Endodermal cell (in vitro differentiated cells): ENCODE results near the gene EPHB1. TPM values are rescaled to one million over a fixed set of nuclear protein-coding genes. Genes with fewer than 3 reads are reported as not detected.

Source experiments
- DNase-seq: peaks from one replicate; pipeline ENCODE4 v3.0.0-alpha.2; 2017
- H3K27ac ChIP-seq: 2 replicates; pipeline ENCODE4 v1.5.1; 2013; ENCODE audit warnings: mild to moderate bottlenecking, low read depth, low read length, moderate library complexity
- H3K27me3 ChIP-seq: 2 replicates; pipeline ENCODE4 v1.6.1; 2013; ENCODE audit warnings: mild to moderate bottlenecking, low read length, moderate library complexity; ENCODE audit not compliant: insufficient read depth, control insufficient read depth, poor library complexity, severe bottlenecking
- H3K36me3 ChIP-seq: 2 replicates; pipeline ENCODE4 v1.7.0; 2013; ENCODE audit warnings: mild to moderate bottlenecking, low read length, moderate library complexity; ENCODE audit not compliant: control insufficient read depth, insufficient read depth
- H3K4me1 ChIP-seq: one replicate; pipeline ENCODE4 v1.7.0; 2013; ENCODE audit warnings: low read length; ENCODE audit not compliant: control insufficient read depth, insufficient read depth
- H3K4me3 ChIP-seq: 2 replicates; pipeline ENCODE4 v1.5.1; 2013; ENCODE audit warnings: mild to moderate bottlenecking, low read length, moderate library complexity
- H3K9ac ChIP-seq: 2 replicates; pipeline ENCODE4 v1.6.1; 2013; ENCODE audit warnings: mild to moderate bottlenecking, low read length, moderate library complexity; ENCODE audit not compliant: poor library complexity, severe bottlenecking; ENCODE audit errors: extremely low read depth
- H3K9me3 ChIP-seq: 2 replicates; pipeline ENCODE4 v1.6.1; 2013; ENCODE audit warnings: mild to moderate bottlenecking, low read length, moderate library complexity; ENCODE audit not compliant: control insufficient read depth
- H3K27ac Mint-ChIP-seq: 2 replicates; pipeline ENCODE4 v1.8.0; 2020; ENCODE audit warnings: mixed read lengths
- H3K27me3 Mint-ChIP-seq: 2 replicates; pipeline ENCODE4 v1.8.0; 2021; ENCODE audit warnings: mild to moderate bottlenecking, mixed read lengths; ENCODE audit not compliant: insufficient read depth
- H3K36me3 Mint-ChIP-seq: 2 replicates; pipeline ENCODE4 v1.8.0; 2020; ENCODE audit warnings: low read depth, mixed read lengths
- H3K4me1 Mint-ChIP-seq: 2 replicates; pipeline ENCODE4 v1.8.0; 2020; ENCODE audit warnings: mixed read lengths
- H3K4me3 Mint-ChIP-seq: 2 replicates; pipeline ENCODE4 v1.8.0; 2020; ENCODE audit warnings: mild to moderate bottlenecking, moderate library complexity, mixed read lengths
- H3K9me3 Mint-ChIP-seq: 2 replicates; pipeline ENCODE4 v1.8.0; 2020; ENCODE audit warnings: mild to moderate bottlenecking, mixed read lengths
- CTCF ChIP-seq: fragments of 200-600 bp; sonication (generic); conservative IDR thresholded peaks from 2 replicates; pipeline ENCODE4 v1.5.0; 2021; ENCODE audit warnings: antibody characterized with exemption, mild to moderate bottlenecking
- WGBS, 2 experiments: methylation state at CpG; one replicate each; pipeline versions ENCODE4 v1.1.5 to v1.1.7; 2013; ENCODE audit warnings: missing lambda C conversion rate in 2 of 2, mixed read lengths in 1 of 2; ENCODE audit not compliant: insufficient coverage in 1 of 2, insufficient read length in 1 of 2; 5-methylcytosine and 5-hydroxymethylcytosine counted together
- total RNA-seq, 2 donors: library from RNA; stranded (reverse); fragmentation: NEBNext Ultra II Directional in 1 of 2; extraction: Animal tissue kit (Norgen Biotek cat#: 25700) in 1 of 2; gene quantifications; 2 replicates in 1 of 2; 3 replicates in 1 of 2; pipeline ENCODE4 v1.2.1, GENCODE V29; 2021

Gene EPHB1
- total RNA-seq, 2 donors from 2014 or later: 2.9 to 3.6 TPM

GRCh38 chr3:135203026-135203425, 408.0 kb downstream of the EPHB1 start:
- no peak overlapping the region for H3K9ac ChIP-seq
- no peaks in the 10 kb centered on the region for H3K27me3 ChIP-seq
- no peak for DNase-seq
- peaks cover 3% of the 10 kb centered on the region for H3K27me3 Mint-ChIP-seq
- H3K4me1 ChIP-seq: no peaks in the 10 kb centered on the region
- no peaks in the 10 kb centered on the region for H3K36me3 ChIP-seq
- no peak overlapping the region for H3K4me3 Mint-ChIP-seq
- 92 to 94% methylated on average over 2 to 3 of the region's 3 CpGs for WGBS, 2 experiments
- no peak overlapping the region for H3K27ac Mint-ChIP-seq
- H3K36me3 Mint-ChIP-seq: no peaks in the 10 kb centered on the region
- no peaks in the 10 kb centered on the region for H3K9me3 ChIP-seq
- no peak overlapping the region for H3K27ac ChIP-seq
- H3K4me3 ChIP-seq: no peak overlapping the region
- TF ChIP-seq CTCF: no peak
- no peaks in the 10 kb centered on the region for H3K9me3 Mint-ChIP-seq
- H3K4me1 Mint-ChIP-seq: no peaks in the 10 kb centered on the region

DNA sequence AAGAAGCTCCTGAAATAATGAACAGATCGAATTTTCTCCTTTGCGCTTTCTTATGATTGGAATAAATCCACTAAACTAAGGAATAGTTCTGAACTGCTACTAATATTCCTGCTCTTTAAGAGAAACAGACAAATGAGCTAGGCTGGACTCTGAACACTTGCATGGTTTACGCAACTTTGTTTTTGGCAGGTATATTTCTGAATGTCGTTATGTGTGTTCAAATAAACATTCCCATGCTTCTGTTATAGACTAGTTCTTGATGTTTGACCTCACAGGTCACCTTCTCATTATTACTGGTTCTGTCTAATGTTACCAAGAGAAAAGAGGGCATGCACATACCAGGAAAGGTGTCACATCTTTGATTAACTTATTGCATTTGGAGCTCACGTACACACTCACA, 418.2 kb downstream of the EPHB1 start:
- no peak overlapping the region for H3K27ac ChIP-seq
- no peak for DNase-seq
- no peaks in the 10 kb centered on the region for H3K4me1 ChIP-seq
- TF ChIP-seq CTCF: no peak
- 94 to 98% methylated on average over 5 of the region's 5 CpGs for WGBS, 2 experiments
- Mint-ChIP-seq H3K27me3 (peaks cover 3% of the 10 kb centered on the region), H3K4me3 (no peak overlapping the region), H3K27ac (no peak overlapping the region), H3K36me3 (no peaks in the 10 kb centered on the region), H3K4me1 (peaks cover 16% of the 10 kb centered on the region), H3K9me3 (no peaks in the 10 kb centered on the region)
- no peaks in the 10 kb centered on the region for H3K36me3 ChIP-seq
- no peak overlapping the region for H3K4me3 ChIP-seq
- no peak overlapping the region for H3K9ac ChIP-seq
- H3K27me3 ChIP-seq: no peaks in the 10 kb centered on the region
- no peaks in the 10 kb centered on the region for H3K9me3 ChIP-seq

GRCh38 chr3:135213822-135214221, 418.8 kb downstream of the EPHB1 start:
- peaks cover 22% of the 10 kb centered on the region for H3K4me1 Mint-ChIP-seq
- Histone ChIP-seq H3K27ac (peak overlapping the region; percentile 17), H3K4me3 (no peak overlapping the region), H3K27me3 (no peaks in the 10 kb centered on the region), H3K36me3 (no peaks in the 10 kb centered on the region), H3K9ac (no peak overlapping the region), H3K4me1 (no peaks in the 10 kb centered on the region), H3K9me3 (no peaks in the 10 kb centered on the region)
- peaks cover 3% of the 10 kb centered on the region for H3K27me3 Mint-ChIP-seq
- no peaks in the 10 kb centered on the region for H3K36me3 Mint-ChIP-seq
- WGBS, 2 experiments: 70 to 74% methylated on average over 4 to 5 of the region's 5 CpGs
- no peak overlapping the region for H3K4me3 Mint-ChIP-seq
- no peak overlapping the region for H3K27ac Mint-ChIP-seq
- DNase-seq: no peak
- no peak for TF ChIP-seq CTCF
- no peaks in the 10 kb centered on the region for H3K9me3 Mint-ChIP-seq
